Immature natural killer cell (primary cell): ENCODE results near the gene C9. TPM values are rescaled to one million over a fixed set of nuclear protein-coding genes. Genes with fewer than 3 reads are reported as not detected.

Experiments used
- polyA plus RNA-seq, 3 donors: library from polyadenylated mRNA; unstranded; fragments of 300-500 nt; fragmentation: Illumina TruSeq; gene quantifications; one replicate each; pipeline ENCODE4 v1.2.3, GENCODE V29; 2021

Gene C9
- polyA plus RNA-seq, 3 donors from 2014 or later: not detected

Other genes with a start within 250 kb of the C9 start
- gene FYB1, start 144.9 kb downstream of the C9 start, polyA plus RNA-seq: 100 to 1,000 TPM in 1 of 3 donors, 10 to 100 TPM in 2; 50.6 to 205 (median 80.2) TPM
- gene DAB2, start 60.5 kb upstream of the C9 start, polyA plus RNA-seq: 10 to 100 TPM; 17.3 to 45.0 (median 20.0) TPM